T1000 (cell line): ENCODE measurements around the gene LAMA5.
A peak's percentile ranks its signal among the peaks of the same experiment; 100 is the strongest.
"Not testable (repeated sequence)": the region's sequence is repeated elsewhere in the genome, so short reads cannot be mapped to it uniquely, and the experiment has no call there.

Source experiments
- DNase-seq: peaks from one replicate; lab custom pipeline; 2025; ENCODE audit warnings: mixed read lengths; lab: John Stamatoyannopoulos, UW

LAMA5 gene

DNA sequence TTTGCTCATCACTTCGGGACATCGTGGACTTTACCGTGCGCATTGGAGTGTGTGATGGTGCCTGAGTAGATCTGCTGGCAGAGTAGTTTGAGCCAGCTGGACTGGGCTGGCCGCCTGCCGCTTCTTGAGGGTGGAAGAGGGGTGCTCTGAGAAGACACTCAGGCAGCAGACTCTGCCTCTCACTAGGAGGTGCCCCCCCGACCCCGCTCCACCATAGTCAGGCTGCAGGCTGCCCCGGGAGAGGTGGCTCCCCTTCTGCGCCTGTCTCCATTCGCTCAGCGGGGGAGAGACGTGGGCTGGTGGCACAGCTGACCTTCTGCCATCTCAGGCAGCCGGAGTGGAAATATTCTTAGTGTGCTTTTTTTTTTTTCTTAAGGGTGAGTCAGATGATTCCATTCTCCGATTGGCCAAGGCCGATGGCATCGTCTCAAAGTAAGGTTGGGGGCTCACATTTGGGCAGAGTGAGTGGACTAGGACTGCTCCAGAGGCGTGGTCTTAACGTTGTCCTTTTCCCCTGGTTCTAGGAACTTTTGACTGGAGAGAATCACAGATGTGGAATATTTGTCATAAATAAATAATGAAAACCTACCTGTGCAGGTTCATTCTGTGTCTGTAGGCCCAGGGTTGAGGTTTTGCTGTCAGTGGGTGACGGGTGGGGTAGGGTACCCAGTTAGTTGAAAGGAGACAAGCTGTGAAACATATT is 21.0 kb upstream of the LAMA5 start:
- no peak for DNase-seq

DNA sequence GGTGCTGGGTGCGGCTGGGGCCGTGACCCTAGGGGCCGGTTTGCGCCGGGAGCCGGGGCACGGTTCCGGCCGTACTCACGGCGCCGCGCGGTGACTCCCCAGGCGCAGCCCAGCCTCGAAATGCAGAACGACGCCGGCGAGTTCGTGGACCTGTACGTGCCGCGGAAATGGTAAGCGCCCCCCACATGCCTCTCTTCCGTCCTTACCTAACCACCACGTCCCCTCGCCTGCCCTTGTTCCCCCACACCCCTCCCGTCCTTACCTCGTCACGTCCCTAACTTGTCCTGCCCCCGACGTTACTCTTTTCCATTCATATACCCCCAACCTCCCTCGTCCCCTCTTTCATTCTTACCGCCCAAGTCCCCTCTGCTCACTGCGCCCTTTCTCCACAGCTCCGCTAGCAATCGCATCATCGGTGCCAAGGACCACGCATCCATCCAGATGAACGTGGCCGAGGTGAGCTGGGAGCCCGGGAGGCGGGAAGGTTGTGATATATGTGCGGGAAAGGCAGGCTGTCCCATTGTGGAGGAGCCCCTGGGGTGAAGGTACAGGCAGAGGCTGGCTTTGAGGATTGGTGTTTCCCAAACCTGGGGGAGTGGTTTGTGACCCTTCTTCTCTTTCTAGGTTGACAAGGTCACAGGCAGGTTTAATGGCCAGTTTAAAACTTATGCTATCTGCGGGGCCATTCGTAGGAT is 20.3 kb upstream of the LAMA5 start:
- no peak for DNase-seq

DNA sequence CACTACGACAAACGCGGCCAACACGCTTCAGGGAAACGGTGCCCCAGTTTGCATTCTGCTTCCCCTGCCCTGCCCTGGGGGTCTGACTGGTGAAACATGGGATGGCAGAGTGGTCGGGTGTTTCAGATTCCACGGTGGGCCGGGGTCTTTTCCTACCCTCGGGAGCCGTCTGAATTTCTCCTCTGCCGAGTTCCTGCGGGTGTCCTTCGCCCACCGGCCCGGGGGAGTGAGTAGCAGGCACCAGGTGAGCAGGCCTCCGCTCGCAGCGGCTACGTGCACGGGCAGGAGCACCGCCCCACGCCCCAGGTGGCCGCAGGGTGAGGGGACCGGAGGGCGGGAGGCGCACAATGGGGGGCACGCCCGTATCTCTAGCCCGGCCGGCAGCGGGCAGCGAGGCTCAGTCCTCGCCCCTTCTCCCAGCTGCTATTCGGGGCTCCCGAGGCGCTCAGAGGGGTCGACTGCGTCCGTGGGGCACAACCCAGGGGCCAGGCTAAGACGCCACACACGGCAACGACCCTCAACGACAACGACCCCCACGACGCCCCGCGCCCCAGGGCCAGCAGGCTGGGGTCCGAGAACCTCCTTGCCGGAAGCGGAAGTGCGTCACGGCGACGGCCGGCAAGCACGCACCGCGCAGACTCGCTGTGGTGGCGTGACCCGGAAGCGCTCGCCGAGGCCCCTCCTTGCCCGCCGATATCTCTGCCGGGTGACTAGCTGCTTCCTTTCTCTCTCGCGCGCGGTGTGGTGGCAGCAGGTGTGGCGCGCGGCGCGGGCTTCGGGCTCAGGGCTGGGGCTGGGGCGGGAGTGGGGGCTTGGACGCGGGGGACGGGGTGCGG is 19.5 kb upstream of the LAMA5 start, which contains the start of gene RPS21:
TSS of gene RPS21 (plus strand) at position 721 of the 836 bp plus-strand sequence. CDS start 236 bp downstream, outside the sequence.
- peak; percentile 67 for DNase-seq

DNA sequence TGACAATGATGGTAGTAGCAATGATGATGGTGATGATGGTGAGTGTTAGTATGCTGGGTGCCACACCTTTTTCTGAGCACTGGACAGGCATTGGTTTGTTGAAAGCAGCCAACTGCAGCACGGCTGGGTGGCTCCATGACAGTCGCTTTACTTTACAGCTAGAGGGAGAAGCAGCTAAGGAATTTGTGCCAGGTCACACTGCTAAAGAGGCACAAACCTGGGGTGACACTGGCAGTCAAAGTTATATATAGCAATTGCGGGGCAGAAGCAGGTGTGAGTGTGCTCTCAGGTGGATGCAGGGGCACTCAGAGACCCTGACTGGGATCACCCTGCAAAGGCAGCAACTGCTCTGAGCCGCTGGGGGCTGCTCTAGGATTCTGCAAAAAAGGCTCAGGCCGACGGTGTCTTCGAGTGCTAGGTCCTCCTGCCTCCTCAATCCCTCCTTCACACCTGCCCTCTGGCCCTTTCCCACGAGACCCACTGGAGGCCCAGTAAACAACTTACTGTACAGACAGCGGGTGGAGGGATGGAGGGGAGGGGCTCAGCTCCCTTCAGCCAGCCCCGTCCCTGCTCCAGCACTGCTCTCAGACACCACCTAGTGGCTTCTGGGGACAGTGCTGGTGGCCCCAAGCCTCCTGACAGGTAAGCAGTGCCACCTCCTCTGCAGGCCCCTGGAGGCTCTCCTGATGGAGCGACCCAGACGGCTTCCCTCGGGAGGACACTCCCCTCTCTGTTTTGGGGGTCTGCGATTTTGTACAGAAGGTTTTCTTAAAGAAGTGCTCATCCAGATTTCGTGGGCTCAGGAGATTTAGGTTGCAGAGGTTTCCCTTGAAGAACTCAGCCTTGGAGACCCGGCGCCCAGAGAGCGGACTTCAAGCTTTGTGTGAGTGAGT is 15.4 kb upstream of the LAMA5 start:
- DNase-seq = peak; percentile 24

DNA sequence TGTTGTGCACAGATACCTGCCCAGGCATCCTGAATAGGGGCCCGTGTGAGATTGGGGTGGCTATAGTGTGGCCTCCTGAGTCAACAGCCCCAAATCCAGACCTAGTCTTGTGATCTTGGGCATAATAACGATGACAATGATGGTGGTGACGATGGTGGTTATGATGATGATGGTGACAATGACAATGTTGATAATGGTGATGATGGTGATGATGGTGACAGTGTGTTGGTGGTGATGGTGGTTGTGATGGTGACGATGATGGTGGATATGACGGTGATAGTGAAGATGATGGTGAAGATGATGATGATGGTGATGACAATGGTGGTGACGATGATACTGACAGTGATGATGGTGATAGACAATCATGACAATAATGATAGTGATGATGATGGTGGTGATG is 14.7 kb upstream of the LAMA5 start:
- no peak for DNase-seq

DNA sequence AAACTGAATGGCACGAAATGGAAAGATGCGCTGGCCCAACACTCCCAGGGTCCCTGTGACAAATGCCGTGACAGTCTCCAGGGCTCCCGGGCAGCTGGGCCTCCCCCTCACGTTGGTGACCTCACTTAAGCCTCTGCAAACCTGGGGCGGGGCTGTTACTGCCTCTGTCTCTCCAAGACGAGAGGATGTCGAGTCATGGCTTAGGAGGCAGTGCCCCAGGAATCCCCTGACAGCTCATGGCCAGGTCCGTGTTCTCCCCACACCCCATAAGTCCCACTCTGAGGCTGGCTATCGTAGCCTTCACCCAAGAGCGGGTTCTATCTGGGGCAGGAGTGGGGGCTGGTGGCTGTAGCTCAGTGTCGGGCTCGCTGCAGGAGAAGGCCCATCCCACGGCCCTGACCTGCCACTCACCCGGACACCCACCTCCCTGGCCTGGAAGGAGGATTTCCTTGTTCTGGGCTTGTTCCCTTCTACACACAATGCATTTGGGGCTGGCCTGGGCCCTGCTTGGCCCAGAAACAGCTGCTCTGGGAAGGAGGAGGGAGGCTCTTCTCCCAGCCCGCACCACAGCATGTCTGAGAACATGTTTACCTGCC is 14.2 kb upstream of the LAMA5 start:
- DNase-seq = no peak

DNA sequence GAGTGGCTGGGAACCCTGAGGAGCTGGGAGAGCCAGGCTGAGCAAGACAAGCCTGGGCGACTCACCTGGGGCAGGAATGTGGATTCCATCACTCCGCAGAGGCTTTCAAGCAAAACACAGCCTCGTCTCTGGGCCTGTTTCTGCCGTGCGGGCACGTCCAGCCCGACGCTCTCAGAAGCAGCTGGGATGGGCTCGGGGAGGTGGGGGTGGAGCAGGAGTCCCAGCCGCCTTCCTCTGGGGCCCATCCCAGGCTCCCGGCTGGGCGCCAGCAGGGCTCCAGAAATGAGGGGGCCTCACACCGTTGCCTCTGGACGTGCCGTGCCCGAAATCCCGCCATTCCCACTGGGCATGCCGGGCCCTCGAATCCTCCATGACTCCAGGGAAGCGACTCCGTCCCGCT is 11.1 kb upstream of the LAMA5 start:
- DNase-seq = no peak

DNA sequence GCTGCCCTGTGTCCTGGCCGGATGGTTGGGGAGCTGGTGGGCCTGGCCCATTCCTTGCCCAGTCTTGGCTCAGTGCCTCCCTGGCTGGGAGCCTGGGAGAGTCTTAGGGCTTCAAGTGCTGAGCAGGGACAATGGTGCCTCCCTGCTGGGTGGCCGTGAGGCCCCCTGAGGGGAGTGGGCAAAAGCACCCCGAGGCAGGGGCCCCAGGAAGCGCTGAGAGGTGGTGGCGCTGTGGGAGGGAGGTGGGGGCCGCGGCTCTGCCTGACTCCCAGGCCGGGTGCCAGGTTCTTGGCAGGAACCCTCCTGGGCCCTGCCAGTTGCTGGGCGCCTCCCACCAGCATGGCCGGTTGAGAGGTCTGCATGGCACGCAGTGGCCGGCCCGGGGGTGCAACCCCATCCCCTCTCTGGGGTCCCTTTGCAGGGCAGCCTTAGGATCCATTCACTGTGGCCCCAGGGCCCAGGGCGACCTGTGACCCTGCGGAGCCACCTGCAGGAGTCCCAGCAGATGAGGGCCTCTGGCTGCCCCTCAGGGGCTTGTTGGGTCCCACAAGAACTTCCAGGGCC is 10.6 kb upstream of the LAMA5 start:
- DNase-seq = no peak

DNA sequence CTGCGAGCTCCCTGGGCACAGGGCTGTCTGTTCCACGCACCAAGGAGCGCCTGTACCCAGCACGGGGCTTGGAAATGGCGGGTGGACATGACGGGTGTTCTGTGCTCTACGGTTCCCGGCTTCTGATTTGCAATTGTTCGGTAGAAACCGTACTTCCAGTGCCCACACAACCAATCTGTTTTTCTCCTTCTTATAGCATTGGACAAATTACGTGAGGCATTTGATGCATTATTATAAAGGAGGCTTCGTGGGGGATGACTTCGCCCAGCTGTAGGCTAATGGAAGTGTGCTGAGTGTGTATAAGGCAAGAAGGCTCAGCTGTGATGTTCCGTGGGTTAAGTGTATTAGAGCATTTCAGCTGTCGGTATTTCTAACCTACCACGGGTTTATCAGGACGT is 10.0 kb upstream of the LAMA5 start:
- DNase-seq = no peak

DNA sequence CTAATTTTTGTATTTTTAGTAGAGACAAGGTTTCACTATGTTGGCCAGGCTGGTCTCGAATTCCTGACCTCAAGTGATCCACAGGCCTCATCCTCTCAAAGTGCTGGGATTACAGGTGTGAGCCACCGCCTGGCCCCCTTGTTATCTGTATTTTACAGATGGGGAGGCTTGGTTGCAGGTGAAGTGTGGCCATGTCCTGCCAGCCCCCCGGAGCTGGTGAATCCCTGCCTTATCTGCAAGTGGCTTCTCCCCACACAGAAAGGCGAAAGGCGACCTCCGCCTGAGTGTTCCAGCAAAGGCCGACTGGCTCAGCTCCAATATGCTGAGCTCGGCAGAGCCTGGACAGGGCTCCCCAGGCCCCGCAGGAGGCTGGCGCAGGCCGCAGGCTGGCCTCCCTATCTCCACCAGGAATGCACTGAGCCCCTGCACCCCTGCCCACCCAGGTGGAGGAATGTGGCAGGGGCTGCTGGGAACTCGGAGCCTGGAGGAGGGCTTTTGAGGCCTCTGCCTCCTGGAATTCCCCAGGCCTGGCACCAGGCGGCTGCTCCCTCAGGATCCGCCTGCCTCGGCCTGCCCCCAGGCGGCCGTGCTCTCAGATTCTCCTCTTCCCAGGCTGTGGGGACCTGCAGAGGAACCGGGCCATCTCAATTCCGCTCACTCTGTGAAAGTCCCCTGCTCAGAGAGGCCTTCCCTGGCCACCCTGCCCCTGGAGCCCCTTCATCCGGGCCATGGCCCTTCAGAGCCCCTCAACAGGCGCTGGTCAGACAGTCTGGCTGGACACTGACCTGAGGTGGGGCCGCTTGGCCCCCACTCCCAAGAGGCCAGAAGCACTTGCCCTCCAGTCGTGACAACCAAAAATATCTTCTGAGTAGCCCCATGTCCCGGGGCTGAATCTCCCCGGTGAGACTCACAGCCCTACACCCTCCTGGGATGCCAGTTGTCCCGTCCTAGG is 9.3 kb upstream of the LAMA5 start:
- no peak for DNase-seq

DNA sequence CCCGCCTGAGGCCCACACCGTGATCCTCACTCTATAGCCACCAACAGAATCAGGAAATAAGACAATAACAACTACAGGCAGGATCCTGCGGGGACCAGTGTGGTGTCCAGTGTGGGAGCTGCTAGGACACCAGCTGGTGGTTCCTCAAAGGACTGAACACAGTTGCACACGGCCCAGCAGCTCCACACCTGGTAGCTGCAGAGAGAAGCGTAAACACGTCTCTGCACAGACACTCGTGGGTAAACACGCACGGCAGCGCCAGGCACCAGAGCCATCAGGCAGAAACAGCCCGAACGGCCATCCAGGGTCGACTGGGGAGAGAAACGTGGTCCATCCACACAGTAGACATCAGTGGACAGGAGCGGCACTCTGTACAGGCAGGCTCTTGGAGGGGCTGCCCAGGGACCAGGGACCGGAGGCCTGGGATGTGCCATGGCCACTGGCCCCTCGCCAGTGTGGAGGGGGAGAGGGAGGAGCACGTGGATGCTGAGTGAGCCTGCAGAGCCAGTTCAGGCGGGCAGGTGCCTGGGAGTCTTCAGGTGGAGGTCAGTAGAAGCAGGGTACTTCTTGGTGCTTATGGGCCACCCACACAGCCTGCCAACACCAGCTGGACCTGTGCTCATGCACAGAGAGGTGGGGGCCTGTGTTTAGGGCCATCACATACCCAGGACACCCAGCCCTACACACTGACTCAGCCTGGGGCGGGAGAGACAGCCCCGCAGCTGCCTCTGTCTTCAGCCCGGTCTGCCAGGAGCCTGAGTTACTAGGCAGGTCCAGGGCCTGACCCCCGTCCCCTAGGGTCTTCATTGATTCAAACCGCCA is 7.4 kb upstream of the LAMA5 start:
- no peak for DNase-seq

DNA sequence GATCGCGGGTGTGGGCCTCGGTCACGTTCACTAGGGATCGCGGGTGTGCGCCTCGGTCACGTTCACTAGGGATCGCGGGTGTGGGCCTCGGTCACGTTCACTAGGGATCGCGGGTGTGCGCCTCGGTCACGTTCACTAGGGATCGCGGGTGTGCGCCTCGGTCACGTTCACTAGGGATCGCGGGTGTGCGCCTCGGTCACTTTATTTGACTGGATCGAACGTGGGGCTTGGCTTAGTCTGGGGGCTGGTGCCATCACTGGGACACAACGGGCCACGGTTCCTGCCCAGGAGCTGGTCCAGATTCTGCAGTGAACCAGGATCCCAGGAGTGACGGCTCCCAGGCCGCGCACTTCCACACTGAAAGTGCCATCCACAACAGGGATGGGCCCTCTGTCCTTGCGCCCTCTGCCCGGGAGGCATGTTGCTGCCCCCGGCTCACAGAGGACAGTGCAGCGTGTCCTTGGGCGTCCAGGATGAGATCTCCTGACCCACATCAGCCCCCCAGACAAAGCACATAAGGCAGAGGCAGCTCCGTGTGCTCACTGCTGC is 6.6 kb upstream of the LAMA5 start:
- not testable (repeated sequence) for DNase-seq

DNA sequence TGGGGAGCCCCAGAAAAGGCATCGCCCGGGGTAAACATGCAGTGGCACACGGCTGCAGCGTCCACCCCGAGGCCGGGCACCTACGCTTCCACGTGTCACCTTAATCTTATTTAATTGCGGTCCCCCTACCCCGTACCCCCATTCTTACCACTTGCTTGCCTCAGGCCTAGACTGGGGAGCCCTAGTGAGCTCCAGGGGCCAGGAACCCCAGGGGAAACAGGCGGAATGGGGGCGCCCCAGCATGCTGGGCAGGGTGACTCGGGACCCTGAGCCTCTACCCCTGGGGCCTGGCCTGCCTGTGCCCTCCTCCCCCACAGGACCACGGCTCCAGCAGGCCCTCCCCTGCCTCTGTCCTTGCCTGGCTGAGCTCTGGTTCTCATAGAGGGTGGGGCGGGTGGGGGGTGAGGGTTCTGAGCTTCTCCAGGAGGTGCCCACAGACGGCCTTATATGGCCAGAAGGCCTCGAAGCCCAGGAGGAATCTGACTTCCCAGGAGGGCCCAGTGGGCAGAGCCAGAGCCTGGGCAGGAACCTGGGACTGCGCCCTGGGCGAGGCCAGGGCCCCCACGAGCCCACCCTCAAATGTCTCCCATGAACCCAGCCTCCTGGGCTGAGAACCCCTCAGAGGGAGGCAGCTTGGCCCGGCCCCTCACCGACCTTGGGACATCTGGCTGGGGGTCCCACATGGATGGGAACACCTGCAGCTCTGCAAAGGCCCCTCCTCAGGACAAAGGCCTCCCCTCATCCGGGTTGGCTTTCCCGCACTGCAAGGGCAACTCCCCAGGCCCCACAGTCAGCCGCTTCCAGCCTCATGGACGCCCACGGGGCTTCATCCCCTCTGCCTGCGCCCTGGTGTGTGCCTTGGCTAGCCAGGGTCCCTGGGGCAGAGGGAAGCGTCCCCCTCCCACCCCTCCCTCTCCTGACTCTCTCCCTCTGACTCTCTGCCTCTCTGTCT is 5.2 kb upstream of the LAMA5 start:
- no peak for DNase-seq

DNA sequence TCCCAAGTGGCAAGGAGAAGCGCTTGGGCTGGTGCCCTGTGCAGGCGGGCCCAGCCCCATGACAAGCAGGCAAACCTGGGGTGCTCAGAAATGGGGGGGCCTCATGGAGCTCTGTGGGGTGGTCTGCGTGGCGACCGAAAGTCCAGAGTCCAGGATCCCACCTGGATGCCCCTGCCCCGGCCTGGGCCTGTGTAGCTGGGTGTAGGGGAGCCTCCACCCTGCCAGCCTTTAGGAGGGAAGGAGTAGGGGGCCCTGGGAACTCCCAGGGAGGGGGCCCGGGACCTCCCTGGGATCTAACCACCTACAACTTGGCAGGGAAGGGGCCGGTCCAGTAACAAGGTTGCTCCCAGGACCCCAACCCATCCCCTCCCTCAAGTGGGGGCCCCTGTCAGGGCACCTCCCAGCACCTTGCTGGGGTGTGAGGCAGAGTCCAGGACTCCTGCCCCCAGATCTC is 4.5 kb upstream of the LAMA5 start:
- DNase-seq = no peak

DNA sequence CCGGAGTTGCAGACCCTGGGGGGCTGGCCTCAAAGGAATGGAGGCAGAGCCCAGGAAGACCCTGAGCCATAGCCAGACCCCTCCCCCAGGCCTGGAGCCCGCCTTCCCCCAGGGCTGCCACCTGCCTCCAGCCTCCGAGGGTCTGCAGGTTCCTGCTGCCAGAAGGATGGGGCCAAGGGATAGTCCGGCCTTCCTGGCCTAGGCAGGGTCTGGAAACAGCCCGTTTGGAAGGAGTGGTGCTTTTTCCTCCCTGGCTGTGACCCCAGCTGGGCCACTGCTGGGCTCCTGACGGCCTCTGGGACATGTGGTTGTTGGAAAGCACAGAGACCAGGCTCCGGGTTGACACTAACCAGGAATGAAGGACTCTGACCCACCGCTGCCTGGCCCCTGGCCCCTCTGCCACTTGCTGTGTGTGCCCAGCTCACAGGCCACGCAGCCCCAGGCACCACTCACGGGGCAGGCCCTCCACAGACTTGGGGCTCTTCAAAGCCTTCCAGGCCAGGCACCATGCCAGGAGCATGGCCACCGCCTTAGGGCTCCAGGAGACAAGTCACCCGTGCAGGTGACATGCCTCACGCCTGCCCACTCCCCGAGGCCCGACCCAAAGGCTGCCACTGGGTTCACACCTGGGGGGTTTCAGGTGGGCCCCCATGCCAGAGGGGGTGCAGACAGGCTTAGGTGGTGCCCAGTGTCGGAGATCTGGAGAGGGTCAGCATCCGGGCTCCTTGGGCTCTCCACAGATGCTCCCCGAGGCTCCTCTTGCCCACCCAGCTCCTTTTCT is 3.9 kb upstream of the LAMA5 start:
- DNase-seq = no peak

DNA sequence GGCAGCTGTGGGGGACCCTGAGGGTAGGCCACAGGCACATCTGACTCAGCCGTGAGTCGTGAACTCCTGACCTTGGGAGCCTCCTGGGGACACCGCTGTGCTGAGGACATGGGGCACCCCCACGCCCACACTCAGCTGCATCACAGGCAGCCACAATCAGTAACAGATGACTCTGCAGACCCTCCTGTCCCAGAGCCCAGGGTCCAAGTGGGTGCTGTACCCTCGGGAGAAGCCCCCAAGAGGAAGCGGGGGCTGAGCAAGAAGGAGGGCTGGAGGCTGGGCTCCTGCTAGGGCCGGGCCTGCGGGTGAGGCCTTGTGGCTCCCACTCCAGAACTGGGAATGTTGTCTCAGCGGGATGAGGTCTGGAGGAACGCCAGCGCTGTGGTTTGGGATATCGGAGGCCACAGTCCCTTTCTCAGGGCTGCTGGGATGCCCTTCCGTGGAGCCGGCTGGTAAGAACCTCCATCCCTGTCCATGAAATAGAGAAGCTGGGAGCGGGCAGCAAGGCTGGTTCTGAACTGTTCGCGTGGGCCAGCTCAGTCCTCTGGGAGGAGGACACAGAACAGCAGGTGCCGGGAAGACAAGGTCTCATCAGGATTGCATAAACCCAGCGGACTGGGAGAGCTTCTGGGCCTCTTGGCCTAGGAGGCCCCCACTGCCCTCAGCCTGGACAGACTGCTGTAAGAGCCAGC is 3.1 kb upstream of the LAMA5 start:
- DNase-seq = peak; percentile 54
